SK-N-SH (cell line): ENCODE data around the gene UTY. TPM values are rescaled to one million over a fixed set of nuclear protein-coding genes. Genes with fewer than 3 reads are reported as not detected.

ENCODE experiments used
- CTCF ChIA-PET: fragments of 300-600, 350-600 bp; formaldehyde crosslinking; extraction: SDS; loops from one replicate; lab custom pipeline; 2021; lab: Yijun Ruan, JAX
- POLR2A ChIA-PET: fragments of 350-600 bp; sonication (Branson Sonifier 250); formaldehyde crosslinking; extraction: SDS; loops from one replicate; lab custom pipeline; 2020; ENCODE audit warnings: antibody characterized with exemption, inconsistent platforms; lab: Yijun Ruan, JAX
- DNase-seq: peaks from one replicate; pipeline ENCODE4 v3.0.0; 2012
- H2AFZ ChIP-seq: fragments of 200-600 bp; sonication (generic); 2 replicates; pipeline ENCODE4 v1.8.1; 2016; ENCODE audit warnings: antibody characterized with exemption, mild to moderate bottlenecking, low read depth
- H3F3A ChIP-seq: fragments of 200-600 bp; sonication (generic); replicated peaks from 2 replicates; pipeline ENCODE3; 2016; ENCODE audit warnings: antibody characterized with exemption, mild to moderate bottlenecking; ENCODE audit not compliant: insufficient read depth
- H3K27ac ChIP-seq, 2 experiments: fragments of 200-500 bp in 1 of 2; fragments of 200-600 bp in 1 of 2; sonication (Bioruptor generic) in 1 of 2; sonication (generic), shearing (Covaris generic) in 1 of 2; 2 replicates each; pipeline versions ENCODE4 v1.5.1 to v1.6.1; 2014 to 2016; ENCODE audit warnings: low read depth in 2 of 2, inconsistent platforms in 1 of 2, low read length in 1 of 2, mild to moderate bottlenecking in 1 of 2, mixed read lengths in 1 of 2
- H3K27me3 ChIP-seq: fragments of 200-600 bp; sonication (generic), shearing (Covaris generic); 2 replicates; pipeline ENCODE4 v1.6.1; 2016; ENCODE audit warnings: mixed run types; ENCODE audit not compliant: insufficient read depth
- H3K36me3 ChIP-seq, 2 experiments: fragments of 200-500 bp in 1 of 2; fragments of 200-600 bp in 1 of 2; sonication (Bioruptor generic) in 1 of 2; sonication (generic) in 1 of 2; replicated peaks in 1 of 2; 2 replicates each; pipeline versions ENCODE3 to v1.5.1; 2014 to 2016; ENCODE audit warnings: low read length in 1 of 2, mild to moderate bottlenecking in 1 of 2; ENCODE audit not compliant: insufficient read depth in 2 of 2, control insufficient read depth in 1 of 2
- H3K4me1 ChIP-seq, 2 experiments: fragments of 200-500 bp in 1 of 2; fragments of 200-600 bp in 1 of 2; sonication (Bioruptor generic) in 1 of 2; sonication (generic), shearing (Covaris generic) in 1 of 2; 2 replicates each; pipeline versions ENCODE4 v1.5.1 to v1.6.1; 2014 to 2016; ENCODE audit warnings: low read depth in 1 of 2, low read length in 1 of 2, mixed run types in 1 of 2; ENCODE audit not compliant: insufficient read depth in 2 of 2, control insufficient read depth in 1 of 2
- H3K4me2 ChIP-seq: fragments of 200-600 bp; sonication (generic), shearing (Covaris generic); 2 replicates; pipeline ENCODE4 v1.6.1; 2017; ENCODE audit warnings: mixed run types
- H3K4me3 ChIP-seq, 2 experiments: fragments of 200-500 bp in 1 of 2; fragments of 200-600 bp in 1 of 2; sonication (Bioruptor generic) in 1 of 2; sonication (generic), shearing (Covaris generic) in 1 of 2; 2 replicates each; pipeline versions ENCODE4 v1.5.1 to v1.8.1; 2014 to 2016; ENCODE audit warnings: low read depth in 2 of 2, inconsistent platforms in 1 of 2, low read length in 1 of 2, mild to moderate bottlenecking in 1 of 2, mixed read lengths in 1 of 2, moderate library complexity in 1 of 2
- H3K79me2 ChIP-seq: fragments of 200-600 bp; sonication (generic); 2 replicates; pipeline ENCODE4 v1.8.1; 2017; ENCODE audit warnings: mild to moderate bottlenecking; ENCODE audit not compliant: insufficient read depth
- H3K9ac ChIP-seq: fragments of 200-600 bp; sonication (generic); 2 replicates; pipeline ENCODE4 v1.6.1; 2017; ENCODE audit warnings: mixed run types
- H3K9me2 ChIP-seq: fragments of 200-600 bp; sonication (generic); 2 replicates; pipeline ENCODE4 v1.6.1; 2017; ENCODE audit warnings: mixed run types
- H3K9me3 ChIP-seq: fragments of 200-600 bp; sonication (generic); 2 replicates; pipeline ENCODE4 v1.6.1; 2017; ENCODE audit warnings: mixed run types, mild to moderate bottlenecking, moderate library complexity
- H4K20me1 ChIP-seq: fragments of 200-600 bp; sonication (generic); 2 replicates; pipeline ENCODE4 v1.6.1; 2017; ENCODE audit warnings: mild to moderate bottlenecking, mixed run types; ENCODE audit not compliant: insufficient read depth
- FOSL2 ChIP-seq: IDR thresholded peaks from 2 replicates; pipeline ENCODE4 v1.4.0; 2012; ENCODE audit warnings: low read depth, mild to moderate bottlenecking, moderate library complexity, borderline replicate concordance
- FOXM1 ChIP-seq: IDR thresholded peaks from 2 replicates; pipeline ENCODE4 v1.4.0; 2012; ENCODE audit warnings: low read depth, mild to moderate bottlenecking
- GABPA ChIP-seq: IDR thresholded peaks from 2 replicates; pipeline ENCODE4 v1.4.0; 2012; ENCODE audit warnings: low read depth, mild to moderate bottlenecking
- JUND ChIP-seq: IDR thresholded peaks from 2 replicates; pipeline ENCODE4 v1.4.0; 2012
- NRF1 ChIP-seq: IDR thresholded peaks from 2 replicates; pipeline ENCODE4 v1.6.1; 2012; ENCODE audit warnings: low read depth, mild to moderate bottlenecking, low read length
- RCOR1 ChIP-seq: fragments of 150-350 bp; IDR thresholded peaks from 2 replicates; pipeline ENCODE4 v1.6.1; 2017; ENCODE audit warnings: antibody characterized with exemption, low read length
- SIN3A ChIP-seq: IDR thresholded peaks from 2 replicates; pipeline ENCODE4 v1.6.1; 2012; ENCODE audit warnings: low read depth, mild to moderate bottlenecking, low read length, moderate library complexity, borderline replicate concordance
- TEAD4 ChIP-seq: IDR thresholded peaks from 2 replicates; pipeline ENCODE4 v1.4.0; 2012; ENCODE audit warnings: mild to moderate bottlenecking, borderline replicate concordance; ENCODE audit not compliant: insufficient read depth
- YY1 ChIP-seq: IDR thresholded peaks from 2 replicates; pipeline ENCODE4 v1.4.0; 2012; ENCODE audit warnings: low read depth, mild to moderate bottlenecking
- WGBS: methylation state at CpG from one replicate; pipeline ENCODE4 v1.1.6; 2017; ENCODE audit warnings: low lambda C conversion rate; 5-methylcytosine and 5-hydroxymethylcytosine counted together
- polyA plus RNA-seq, 3 experiments: library from polyadenylated mRNA; depleted of rRNA; stranded (reverse); fragments of >200 nt; gene quantifications; 2 replicates each; pipeline ENCODE4 v1.2.3, GENCODE V29; 2012
- TF ChIP-seq, protein P1 (sequence below): fragments of 200-600 bp; sonication (generic); IDR thresholded peaks from 2 replicates; pipeline ENCODE4 v1.6.1; 2017; ENCODE audit warnings: antibody characterized with exemption, mild to moderate bottlenecking, moderate library complexity
- TF ChIP-seq, protein P2 (sequence below): IDR thresholded peaks from 2 replicates; pipeline ENCODE4 v1.4.0; 2012; ENCODE audit warnings: low read depth, borderline replicate concordance

Gene UTY
- polyA plus RNA-seq, 1 of the 3 experiments (the other 2 are of a cell fraction): not detected

GRCh38 chrY:13440811-13441210 is 39.0 kb downstream of the UTY start:
- Histone ChIP-seq H3K27ac (no peak overlapping the region), H3K4me1 (no peaks in the 10 kb centered on the region), H3K36me3 (no peaks in the 10 kb centered on the region), H3K4me2 (no peak overlapping the region), H4K20me1 (no peaks in the 10 kb centered on the region), H3K9me3 (no peaks in the 10 kb centered on the region), H3K9ac (no peak overlapping the region), H2AFZ (no peak overlapping the region), H3K4me3 (no peak overlapping the region), H3F3A (no peaks in the 10 kb centered on the region), H3K9me2 (no peaks in the 10 kb centered on the region), H3K79me2 (no peaks in the 10 kb centered on the region), H3K27me3 (no peaks in the 10 kb centered on the region)
- ChIA-PET CTCF (no interaction called here), POLR2A (no interaction called here)
- no peak for TF ChIP-seq RCOR1
- WGBS: no CpG with 5 or more reads among the region's 1 CpG
- no peak for DNase-seq

DNA sequence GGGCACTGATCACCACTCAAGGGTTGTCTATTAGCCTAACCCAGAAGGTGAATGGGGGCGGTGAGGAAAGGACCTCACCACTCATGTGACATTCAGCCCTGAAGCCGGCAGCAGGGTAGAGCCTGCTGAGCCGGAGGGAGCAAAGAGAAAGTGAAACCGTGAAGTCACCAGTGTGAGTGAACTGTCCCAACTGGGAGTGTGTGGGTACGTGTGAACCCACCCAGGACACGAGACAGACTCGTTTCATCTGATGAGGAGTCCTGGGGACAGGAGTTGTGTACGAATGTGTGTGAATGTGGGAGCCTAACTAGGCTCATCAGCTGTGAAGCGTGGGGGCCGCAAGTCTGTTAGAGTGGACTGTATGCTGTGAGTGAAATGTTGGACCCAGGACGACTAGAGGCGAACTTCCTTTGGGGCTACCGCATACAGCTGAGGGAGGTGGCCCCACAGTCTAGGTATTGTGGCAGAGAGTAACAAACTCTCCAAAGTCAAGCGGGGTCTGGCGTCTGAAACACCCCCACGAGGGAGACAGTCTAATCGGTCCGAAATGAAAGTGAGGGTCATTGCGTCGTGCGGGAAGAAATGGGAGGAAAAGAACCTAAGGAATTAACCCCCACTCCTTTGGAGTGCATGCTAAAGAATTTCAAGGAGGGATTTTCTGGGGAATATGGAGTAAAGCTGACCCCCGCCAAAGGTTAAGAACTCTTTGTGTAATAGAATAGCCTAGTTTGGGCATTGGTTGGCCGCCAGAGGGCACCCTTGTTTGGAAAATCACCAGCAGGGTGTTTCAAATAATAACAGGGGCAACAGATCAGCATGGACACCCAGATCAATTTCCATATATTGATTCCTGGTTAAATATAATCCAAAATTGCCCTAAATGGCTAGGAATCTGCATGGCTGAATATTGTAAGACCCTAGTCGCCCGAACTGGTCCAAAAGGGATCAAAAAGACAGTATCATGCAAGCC is 43.6 kb downstream of the UTY start:
- H3K36me3 ChIP-seq: no peaks in the 10 kb centered on the region
- H4K20me1 ChIP-seq: no peaks in the 10 kb centered on the region
- H3K9me3 ChIP-seq: no peaks in the 10 kb centered on the region
- no peak for TF ChIP-seq GABPA
- no peak for TF ChIP-seq JUND
- no peak for TF ChIP-seq FOSL2
- TF ChIP-seq FOXM1: no peak
- TF ChIP-seq, protein P1, sequence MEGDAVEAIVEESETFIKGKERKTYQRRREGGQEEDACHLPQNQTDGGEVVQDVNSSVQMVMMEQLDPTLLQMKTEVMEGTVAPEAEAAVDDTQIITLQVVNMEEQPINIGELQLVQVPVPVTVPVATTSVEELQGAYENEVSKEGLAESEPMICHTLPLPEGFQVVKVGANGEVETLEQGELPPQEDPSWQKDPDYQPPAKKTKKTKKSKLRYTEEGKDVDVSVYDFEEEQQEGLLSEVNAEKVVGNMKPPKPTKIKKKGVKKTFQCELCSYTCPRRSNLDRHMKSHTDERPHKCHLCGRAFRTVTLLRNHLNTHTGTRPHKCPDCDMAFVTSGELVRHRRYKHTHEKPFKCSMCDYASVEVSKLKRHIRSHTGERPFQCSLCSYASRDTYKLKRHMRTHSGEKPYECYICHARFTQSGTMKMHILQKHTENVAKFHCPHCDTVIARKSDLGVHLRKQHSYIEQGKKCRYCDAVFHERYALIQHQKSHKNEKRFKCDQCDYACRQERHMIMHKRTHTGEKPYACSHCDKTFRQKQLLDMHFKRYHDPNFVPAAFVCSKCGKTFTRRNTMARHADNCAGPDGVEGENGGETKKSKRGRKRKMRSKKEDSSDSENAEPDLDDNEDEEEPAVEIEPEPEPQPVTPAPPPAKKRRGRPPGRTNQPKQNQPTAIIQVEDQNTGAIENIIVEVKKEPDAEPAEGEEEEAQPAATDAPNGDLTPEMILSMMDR: no peak
- TF ChIP-seq NRF1: no peak
- TF ChIP-seq TEAD4: no peak
- no peak for TF ChIP-seq RCOR1
- TF ChIP-seq SIN3A: no peak
- TF ChIP-seq YY1: no peak
- TF ChIP-seq, protein P2, sequence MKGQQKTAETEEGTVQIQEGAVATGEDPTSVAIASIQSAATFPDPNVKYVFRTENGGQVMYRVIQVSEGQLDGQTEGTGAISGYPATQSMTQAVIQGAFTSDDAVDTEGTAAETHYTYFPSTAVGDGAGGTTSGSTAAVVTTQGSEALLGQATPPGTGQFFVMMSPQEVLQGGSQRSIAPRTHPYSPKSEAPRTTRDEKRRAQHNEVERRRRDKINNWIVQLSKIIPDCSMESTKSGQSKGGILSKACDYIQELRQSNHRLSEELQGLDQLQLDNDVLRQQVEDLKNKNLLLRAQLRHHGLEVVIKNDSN: no peak
- TF ChIP-seq, all 33 proteins: peak for 0
- no peak for DNase-seq
- H3K27me3 ChIP-seq: no peaks in the 10 kb centered on the region
- no CpG with 5 or more reads among the region's 25 CpGs for WGBS
- no peak overlapping the region; a peak in 1 of 4 replicates for H3K4me3 ChIP-seq
- no peak overlapping the region for H3K9ac ChIP-seq
- POLR2A ChIA-PET: no interaction called here
- no peak overlapping the region for H3K27ac ChIP-seq
- CTCF ChIA-PET: no interaction called here
- no peaks in the 10 kb centered on the region for H3K4me1 ChIP-seq
- H3K4me2 ChIP-seq: no peak overlapping the region
- no peaks in the 10 kb centered on the region for H3F3A ChIP-seq
- no peak overlapping the region for H2AFZ ChIP-seq
- no peaks in the 10 kb centered on the region for H3K79me2 ChIP-seq
- H3K9me2 ChIP-seq: no peaks in the 10 kb centered on the region
